ENCODE data around the gene CERT1. TPM values are rescaled to one million over a fixed set of nuclear protein-coding genes. Genes with fewer than 3 reads are reported as not detected.
"Not testable (repeated sequence)": the region's sequence is repeated elsewhere in the genome, so short reads cannot be mapped to it uniquely, and the experiment has no call there.

The CERT1 gene
- polyA plus RNA-seq, 1 experiment, result 4.5 TPM

DNA sequence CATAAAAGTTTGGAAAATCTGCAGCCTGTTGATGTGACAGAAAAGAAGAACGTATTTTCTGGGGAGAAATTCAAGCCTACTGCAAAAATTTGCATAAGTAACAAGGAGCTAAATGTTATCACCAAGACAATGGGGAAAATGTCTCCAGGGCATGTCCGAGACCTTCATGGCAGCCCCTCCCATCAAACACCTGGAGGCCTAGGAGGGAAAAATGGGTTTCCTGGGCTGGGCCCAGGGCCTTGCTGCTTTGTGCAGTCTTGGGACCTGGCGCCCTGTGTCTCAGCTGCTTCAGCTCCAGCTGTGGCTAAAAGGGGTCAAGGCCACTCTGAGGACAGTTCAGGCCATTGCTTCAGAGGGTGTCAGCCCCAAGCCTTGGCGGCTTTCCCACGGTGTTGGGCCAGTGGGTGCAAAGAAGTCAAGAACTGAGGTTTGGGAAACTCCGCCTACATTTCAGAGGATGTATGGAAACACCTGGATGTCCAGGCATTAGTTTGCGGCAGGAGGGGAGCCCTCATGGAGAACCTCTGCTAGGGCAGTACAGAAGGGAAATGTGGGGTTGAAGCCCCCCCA, 13.1 kb downstream of the CERT1 start:
- DNase-seq (ENCODE audit: low read depth), result no peak
- H3K27me3 ChIP-seq (ENCODE audit: control insufficient read depth, insufficient read depth, low read length), result no peaks in the 10 kb centered on the region
- H3K36me3 ChIP-seq (ENCODE audit: control insufficient read depth, insufficient read depth, low read length), result peaks cover 2% of the 10 kb centered on the region; the same call in 1 of the 2 replicates
- POLR2A ChIA-PET, result no interaction called here
- TF ChIP-seq CTCF (IDR thresholded peaks at IDR 0.05; ENCODE audit: insufficient read depth, low read depth, low read length), result no peak
- no peak overlapping the region for H3K4me3 ChIP-seq (ENCODE audit: low read depth, low read length)
- CTCF ChIA-PET, result no interaction called here

DNA sequence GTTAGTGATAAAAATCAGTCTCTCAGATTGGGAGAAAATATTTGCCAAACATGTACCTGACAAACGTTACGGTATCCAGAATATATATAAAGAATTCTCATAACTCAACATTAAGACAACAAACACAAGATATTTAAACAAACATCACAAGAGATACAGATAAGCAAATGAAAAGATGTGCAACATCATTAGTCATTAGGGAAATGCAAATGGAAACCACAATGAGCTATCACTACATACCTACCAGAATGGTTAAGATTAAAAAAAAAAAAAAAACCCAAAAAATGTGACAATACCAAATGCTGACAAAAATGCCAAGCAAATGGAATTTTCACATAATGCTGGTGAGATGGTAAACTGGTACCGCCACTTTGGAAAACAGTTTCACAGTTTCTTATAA, 15.4 kb downstream of the CERT1 start:
- POLR2A ChIA-PET, result no interaction called here
- no peak for DNase-seq (ENCODE audit: low read depth)
- no peak for TF ChIP-seq CTCF (IDR thresholded peaks at IDR 0.05; ENCODE audit: insufficient read depth, low read depth, low read length)
- peaks cover 2% of the 10 kb centered on the region for H3K36me3 ChIP-seq (ENCODE audit: control insufficient read depth, insufficient read depth, low read length)
- no peaks in the 10 kb centered on the region for H3K27me3 ChIP-seq (ENCODE audit: control insufficient read depth, insufficient read depth, low read length)
- no peak overlapping the region for H3K4me3 ChIP-seq (ENCODE audit: low read depth, low read length)
- CTCF ChIA-PET, result no interaction called here

DNA sequence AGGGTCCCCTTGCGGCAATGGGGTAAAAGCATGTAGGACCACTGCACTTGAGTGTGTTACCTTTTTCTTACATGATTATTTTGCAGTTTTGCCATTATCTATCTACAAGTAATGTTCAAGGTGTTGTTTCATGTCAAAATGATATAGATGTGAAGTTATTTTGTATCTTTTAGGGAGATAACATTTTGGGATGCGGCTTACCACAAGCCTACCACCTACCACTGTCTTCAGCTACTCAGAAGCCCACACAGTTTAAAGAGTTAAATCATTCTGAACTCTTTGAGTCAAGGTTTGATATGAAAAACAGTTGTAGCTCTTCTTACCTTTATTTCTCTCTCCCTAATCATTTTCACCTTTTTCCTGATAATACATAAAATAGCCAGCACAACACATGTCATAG, 19.8 kb downstream of the CERT1 start:
- ChIA-PET POLR2A (no interaction called here), CTCF (interaction anchor here (1.0 kb wide), 1 partner anchor 9 kb away, joined by 6 read pairs; no protein-coding TSS in a partner anchor)
- Histone ChIP-seq H3K36me3 (ENCODE audit: control insufficient read depth, insufficient read depth, low read length) (no peaks in the 10 kb centered on the region; the same call in none of the 2 replicates), H3K4me3 (ENCODE audit: low read depth, low read length) (no peak overlapping the region), H3K27me3 (ENCODE audit: control insufficient read depth, insufficient read depth, low read length) (no peaks in the 10 kb centered on the region)
- no peak for DNase-seq (ENCODE audit: low read depth)
- TF ChIP-seq CTCF (IDR thresholded peaks at IDR 0.05; ENCODE audit: insufficient read depth, low read depth, low read length), result no peak

DNA sequence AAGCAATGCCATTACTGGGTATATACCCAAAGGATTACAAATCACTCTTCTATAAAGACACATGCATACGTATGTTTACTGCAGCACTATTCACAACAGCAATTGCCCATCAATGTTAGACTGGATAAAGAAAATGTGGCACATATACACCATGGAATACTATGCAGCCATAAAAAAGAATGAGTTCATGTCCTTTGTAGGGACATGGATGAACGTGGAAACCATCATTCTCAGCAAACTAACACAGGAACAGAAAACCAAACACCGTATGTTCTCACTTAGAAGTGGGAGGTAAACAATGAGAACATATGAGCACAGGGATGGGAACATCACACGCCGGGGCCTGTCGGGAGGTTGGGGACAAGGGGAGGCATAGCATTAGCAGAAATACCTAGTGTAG, 21.6 kb downstream of the CERT1 start:
- CTCF ChIA-PET; H3K4me3 ChIP-seq (ENCODE audit: low read depth, low read length); H3K36me3 ChIP-seq (ENCODE audit: control insufficient read depth, insufficient read depth, low read length); H3K27me3 ChIP-seq (ENCODE audit: control insufficient read depth, insufficient read depth, low read length); POLR2A ChIA-PET; DNase-seq (ENCODE audit: low read depth): not testable (repeated sequence)

DNA sequence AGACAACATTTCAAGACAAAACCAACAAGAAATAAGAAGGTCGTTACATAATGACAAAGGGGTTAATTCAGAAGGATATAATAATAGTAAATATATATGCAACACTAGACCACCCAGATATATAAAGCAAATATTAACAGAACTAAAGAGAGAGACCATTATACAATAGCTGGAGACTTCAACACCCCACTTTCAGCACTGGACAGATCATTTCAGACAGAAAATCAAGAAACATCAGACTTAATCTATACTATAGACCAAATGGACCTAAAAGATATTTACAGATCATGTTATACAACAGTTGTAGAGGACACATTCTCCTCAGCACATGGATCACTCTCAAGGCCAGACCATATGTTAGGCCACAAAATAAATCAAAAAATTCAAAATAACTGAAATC, 26.8 kb downstream of the CERT1 start:
- ChIA-PET POLR2A (no interaction called here), CTCF (no interaction called here)
- no peak for DNase-seq (ENCODE audit: low read depth)
- TF ChIP-seq CTCF (IDR thresholded peaks at IDR 0.05; ENCODE audit: insufficient read depth, low read depth, low read length), result no peak
- Histone ChIP-seq H3K4me3 (ENCODE audit: low read depth, low read length) (no peak overlapping the region), H3K36me3 (ENCODE audit: control insufficient read depth, insufficient read depth, low read length) (no peaks in the 10 kb centered on the region), H3K27me3 (ENCODE audit: control insufficient read depth, insufficient read depth, low read length) (no peaks in the 10 kb centered on the region)

GRCh38 chr5:75482482-75482881, 28.9 kb downstream of the CERT1 start:
- TF ChIP-seq CTCF (IDR thresholded peaks at IDR 0.05; ENCODE audit: insufficient read depth, low read depth, low read length), result no peak
- CTCF ChIA-PET, result interaction anchor here (1.4 kb wide), 1 partner anchor 9 kb away, joined by 6 read pairs; no protein-coding TSS in a partner anchor

More at GRCh38 chr5:75482482-75482881, 28.9 kb downstream of the CERT1 start:
- Histone ChIP-seq H3K4me3 (ENCODE audit: low read depth, low read length) (no peak overlapping the region), H3K36me3 (ENCODE audit: control insufficient read depth, insufficient read depth, low read length) (no peaks in the 10 kb centered on the region), H3K27me3 (ENCODE audit: control insufficient read depth, insufficient read depth, low read length) (no peaks in the 10 kb centered on the region)
- POLR2A ChIA-PET, result no interaction called here
- no peak for DNase-seq (ENCODE audit: low read depth)
